Activated naive CD8-positive, alpha-beta T cell treated with anti-CD3 and anti-CD28 coated beads, Interleukin-2, amount 10 ng/mL, durations not matched to agents 7 days and 5 days (primary cell): ENCODE measurements around the gene TRIM67. TPM values are rescaled to one million over a fixed set of nuclear protein-coding genes. Genes with fewer than 3 reads are reported as not detected.
"Not testable (repeated sequence)": the region's sequence is repeated elsewhere in the genome, so short reads cannot be mapped to it uniquely, and the experiment has no call there.

Experiments
- ATAC-seq: fragments of 150-1000 bp; cut with Tn5 transposase; one replicate; pipeline ENCODE4 v1.10.0; 2021; ENCODE audit warnings: low read depth, moderate library complexity
- POLR2A ChIA-PET: fragments of 350-600 bp; sonication (Branson Sonifier 250); formaldehyde crosslinking; loops from one replicate; lab custom pipeline; 2021; ENCODE audit warnings: antibody characterized with exemption; lab: Charles Lee
- DNase-seq: peaks from one replicate; pipeline ENCODE4 v3.0.0; 2021
- H3K27ac Mint-ChIP-seq: one replicate; pipeline ENCODE4 v1.8.0; 2022; ENCODE audit warnings: mild to moderate bottlenecking, mixed read lengths
- H3K27me3 Mint-ChIP-seq: one replicate; pipeline ENCODE4 v1.8.0; 2022; ENCODE audit warnings: mild to moderate bottlenecking, moderate library complexity, mixed read lengths
- H3K36me3 Mint-ChIP-seq: one replicate; pipeline ENCODE4 v1.8.0; 2021; ENCODE audit warnings: mild to moderate bottlenecking, mixed read lengths
- H3K4me1 Mint-ChIP-seq: one replicate; pipeline ENCODE4 v1.8.0; 2021; ENCODE audit warnings: mixed read lengths
- H3K4me3 Mint-ChIP-seq: one replicate; pipeline ENCODE4 v1.8.0; 2022; ENCODE audit warnings: mild to moderate bottlenecking, moderate library complexity, mixed read lengths
- H3K9me3 Mint-ChIP-seq: one replicate; pipeline ENCODE4 v1.8.0; 2021; ENCODE audit warnings: mixed read lengths
- total RNA-seq, 2 experiments: library from RNA; stranded (reverse); gene quantifications; one replicate each; pipeline ENCODE4 v1.2.3, GENCODE V29; 2021

The TRIM67 gene
- total RNA-seq, 2 experiments from 2014 or later, result not detected

DNA sequence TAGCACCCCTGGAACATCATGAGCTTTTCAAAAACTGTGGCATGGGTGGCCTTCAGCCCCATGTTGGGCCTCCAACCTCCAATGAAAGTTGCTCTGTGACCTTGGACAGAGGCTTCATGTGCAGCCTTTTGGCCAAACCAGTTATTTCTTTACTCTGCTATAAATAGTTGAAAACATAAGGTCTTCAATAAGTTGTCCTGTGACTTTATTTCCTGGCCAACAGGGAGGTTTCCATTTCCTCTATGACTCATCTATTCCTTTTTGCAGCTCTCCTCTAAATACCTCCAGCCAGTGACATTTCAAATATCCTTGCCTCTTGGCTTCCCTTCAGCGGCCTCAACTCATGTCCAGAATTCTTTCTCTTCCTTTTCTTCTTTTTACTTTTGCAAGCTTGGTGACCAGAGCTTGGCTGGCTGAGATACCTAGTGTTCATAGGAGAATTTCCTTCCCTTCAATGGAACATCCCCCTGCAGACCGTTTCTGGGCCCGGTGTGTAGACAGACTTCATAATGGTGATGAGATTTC, 22.7 kb upstream of the TRIM67 start:
- DNase-seq (no peak), ATAC-seq (no peak)
- H3K9me3 Mint-ChIP-seq, result peaks cover 1% of the 10 kb centered on the region
- H3K27me3 Mint-ChIP-seq, result peaks cover 18% of the 10 kb centered on the region
- no peaks in the 10 kb centered on the region for H3K36me3 Mint-ChIP-seq
- H3K4me3 Mint-ChIP-seq, result no peak overlapping the region
- peaks cover 4% of the 10 kb centered on the region for H3K4me1 Mint-ChIP-seq
- POLR2A ChIA-PET, result no interaction called here
- H3K27ac Mint-ChIP-seq, result no peak overlapping the region

GRCh38 chr1:231139659-231140654, 21.9 kb upstream of the TRIM67 start:
- Mint-ChIP-seq H3K27ac (no peak overlapping the region), H3K4me1 (peaks cover 4% of the 10 kb centered on the region), H3K27me3 (peaks cover 20% of the 10 kb centered on the region), H3K4me3 (no peak overlapping the region), H3K9me3 (peaks cover 1% of the 10 kb centered on the region), H3K36me3 (no peaks in the 10 kb centered on the region)
- DNase-seq (no peak), ATAC-seq (no peak)
- POLR2A ChIA-PET, result no interaction called here

DNA sequence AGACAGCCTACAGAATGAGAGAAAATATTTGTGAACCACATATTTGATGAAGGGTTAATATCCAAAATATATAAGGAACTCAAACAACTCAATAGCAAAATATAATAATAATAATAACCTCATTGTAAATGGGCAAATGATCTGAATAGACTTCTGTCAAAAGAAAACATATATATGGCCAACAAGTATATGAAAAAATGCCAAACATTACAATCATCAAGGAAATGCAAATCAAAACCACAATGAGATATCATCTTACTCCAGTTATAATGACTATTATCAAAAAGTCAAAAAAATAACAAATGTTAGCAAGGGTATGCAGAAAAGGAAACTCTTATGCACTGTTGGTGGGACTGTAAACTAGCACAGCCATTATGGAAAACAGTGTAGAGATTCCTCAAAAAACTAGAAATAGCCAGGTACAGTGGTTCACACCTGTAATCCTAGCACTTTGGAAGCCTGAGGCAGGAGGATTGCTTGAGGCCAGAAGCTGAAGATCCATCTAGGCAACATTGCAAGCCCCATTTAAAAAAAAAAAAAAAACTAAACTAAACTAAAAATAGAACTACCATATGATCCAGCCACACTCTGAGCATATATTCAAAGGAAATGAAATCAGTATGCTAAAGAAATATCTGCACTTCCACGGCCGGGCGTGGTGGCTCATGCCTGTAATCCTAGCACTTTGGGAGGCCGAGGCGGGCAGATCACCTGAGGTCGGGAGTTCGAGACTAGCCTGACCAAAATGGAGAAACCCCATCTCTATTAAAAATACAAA, 17.3 kb upstream of the TRIM67 start:
- peaks cover 22% of the 10 kb centered on the region for H3K27me3 Mint-ChIP-seq
- no peak overlapping the region for H3K4me3 Mint-ChIP-seq
- H3K9me3 Mint-ChIP-seq, result peaks cover 3% of the 10 kb centered on the region
- ATAC-seq (no peak), DNase-seq (no peak)
- POLR2A ChIA-PET, result no interaction called here
- no peaks in the 10 kb centered on the region for H3K4me1 Mint-ChIP-seq
- no peaks in the 10 kb centered on the region for H3K36me3 Mint-ChIP-seq
- H3K27ac Mint-ChIP-seq, result no peak overlapping the region

GRCh38 chr1:231147896-231148295, 14.0 kb upstream of the TRIM67 start:
- POLR2A ChIA-PET, result no interaction called here
- H3K36me3 Mint-ChIP-seq, result peaks cover 2% of the 10 kb centered on the region
- H3K27ac Mint-ChIP-seq, result no peak overlapping the region
- H3K27me3 Mint-ChIP-seq, result peaks cover 16% of the 10 kb centered on the region
- no peak for DNase-seq
- H3K4me1 Mint-ChIP-seq, result no peaks in the 10 kb centered on the region
- ATAC-seq, result no peak
- H3K9me3 Mint-ChIP-seq, result peaks cover 11% of the 10 kb centered on the region
- H3K4me3 Mint-ChIP-seq, result no peak overlapping the region

DNA sequence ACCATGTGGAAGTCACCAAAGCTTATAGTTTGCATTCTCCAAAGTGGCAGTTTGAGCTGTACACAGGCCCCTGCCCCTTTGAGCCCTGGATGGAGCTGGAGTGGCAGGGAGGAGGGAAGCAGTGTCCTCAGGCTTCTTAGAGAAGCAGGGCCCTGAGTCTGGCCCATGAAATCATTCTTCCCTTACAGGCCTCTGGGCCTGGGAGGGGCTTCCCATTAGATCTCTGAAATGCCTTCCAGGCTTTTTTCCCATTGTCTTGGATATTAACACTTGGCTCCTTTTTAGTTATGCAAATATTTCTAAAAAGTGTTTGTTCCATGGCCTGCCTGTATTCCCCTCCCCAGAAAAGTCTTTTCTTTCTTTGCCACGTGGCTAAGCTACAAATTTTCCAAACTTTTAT, 10.0 kb upstream of the TRIM67 start:
- no peaks in the 10 kb centered on the region for H3K4me1 Mint-ChIP-seq
- no peak overlapping the region for H3K4me3 Mint-ChIP-seq
- H3K9me3 Mint-ChIP-seq, result peaks cover 11% of the 10 kb centered on the region
- H3K36me3 Mint-ChIP-seq, result peaks cover 2% of the 10 kb centered on the region
- H3K27me3 Mint-ChIP-seq, result peaks cover 24% of the 10 kb centered on the region
- ATAC-seq (no peak), DNase-seq (no peak)
- POLR2A ChIA-PET, result no interaction called here
- no peak overlapping the region for H3K27ac Mint-ChIP-seq

- POLR2A ChIA-PET, result no interaction called here
Measured at GRCh38 chr1:231153726-231154125, 8.1 kb upstream of the TRIM67 start.

GRCh38 chr1:231155808-231156207, 6.0 kb upstream of the TRIM67 start:
- peaks cover 52% of the 10 kb centered on the region for H3K27me3 Mint-ChIP-seq
- H3K4me1 Mint-ChIP-seq, result peaks cover 4% of the 10 kb centered on the region
- DNase-seq, result no peak
- H3K4me3 Mint-ChIP-seq, result no peak overlapping the region
- POLR2A ChIA-PET, result no interaction called here
- no peak overlapping the region for H3K27ac Mint-ChIP-seq
- H3K9me3 Mint-ChIP-seq, result peaks cover 8% of the 10 kb centered on the region
- no peak for ATAC-seq
- peaks cover 2% of the 10 kb centered on the region for H3K36me3 Mint-ChIP-seq

More at GRCh38 chr1:231153726-231154125, 8.1 kb upstream of the TRIM67 start:
- no peak overlapping the region for H3K27ac Mint-ChIP-seq
- H3K9me3 Mint-ChIP-seq, result peaks cover 11% of the 10 kb centered on the region
- H3K36me3 Mint-ChIP-seq, result peaks cover 2% of the 10 kb centered on the region
- no peaks in the 10 kb centered on the region for H3K4me1 Mint-ChIP-seq
- peaks cover 31% of the 10 kb centered on the region for H3K27me3 Mint-ChIP-seq
- ATAC-seq, result no peak
- no peak overlapping the region for H3K4me3 Mint-ChIP-seq
- DNase-seq, result no peak

DNA sequence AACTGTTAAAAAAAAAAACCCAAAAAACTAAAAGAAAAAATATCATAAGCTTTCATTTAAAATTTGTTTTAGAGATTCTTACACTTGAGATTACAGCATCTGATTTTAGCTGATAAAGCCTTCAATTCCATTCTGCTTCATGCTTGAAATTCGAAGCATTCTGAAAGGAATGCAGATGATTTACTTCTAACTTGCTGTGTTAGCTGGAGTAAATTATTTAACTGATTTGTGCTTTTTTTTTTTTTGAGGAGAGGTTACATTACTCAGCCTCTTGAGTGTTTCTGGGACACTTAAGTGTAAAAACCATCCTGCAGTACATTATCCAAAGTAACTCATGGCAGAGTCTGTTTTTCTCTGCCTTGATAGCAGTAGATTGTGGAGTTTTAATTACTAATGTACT, 4.5 kb upstream of the TRIM67 start:
- ATAC-seq (no peak), DNase-seq (no peak)
- H3K4me1 Mint-ChIP-seq, result peaks cover 4% of the 10 kb centered on the region
- peaks cover 3% of the 10 kb centered on the region for H3K9me3 Mint-ChIP-seq
- POLR2A ChIA-PET, result interaction anchor here (0.7 kb wide), 1 partner anchor 293 kb away, joined by 3 read pairs; no protein-coding TSS in a partner anchor
- no peak overlapping the region for H3K27ac Mint-ChIP-seq
- H3K36me3 Mint-ChIP-seq, result no peaks in the 10 kb centered on the region
- H3K27me3 Mint-ChIP-seq, result peaks cover 60% of the 10 kb centered on the region
- H3K4me3 Mint-ChIP-seq, result no peak overlapping the region

GRCh38 chr1:231158141-231158540, 3.7 kb upstream of the TRIM67 start:
- H3K27ac Mint-ChIP-seq, H3K4me3 Mint-ChIP-seq, POLR2A ChIA-PET, H3K4me1 Mint-ChIP-seq, H3K36me3 Mint-ChIP-seq, ATAC-seq, H3K9me3 Mint-ChIP-seq, DNase-seq: not testable (repeated sequence)
- H3K27me3 Mint-ChIP-seq, result peaks cover 59% of the 10 kb centered on the region

DNA sequence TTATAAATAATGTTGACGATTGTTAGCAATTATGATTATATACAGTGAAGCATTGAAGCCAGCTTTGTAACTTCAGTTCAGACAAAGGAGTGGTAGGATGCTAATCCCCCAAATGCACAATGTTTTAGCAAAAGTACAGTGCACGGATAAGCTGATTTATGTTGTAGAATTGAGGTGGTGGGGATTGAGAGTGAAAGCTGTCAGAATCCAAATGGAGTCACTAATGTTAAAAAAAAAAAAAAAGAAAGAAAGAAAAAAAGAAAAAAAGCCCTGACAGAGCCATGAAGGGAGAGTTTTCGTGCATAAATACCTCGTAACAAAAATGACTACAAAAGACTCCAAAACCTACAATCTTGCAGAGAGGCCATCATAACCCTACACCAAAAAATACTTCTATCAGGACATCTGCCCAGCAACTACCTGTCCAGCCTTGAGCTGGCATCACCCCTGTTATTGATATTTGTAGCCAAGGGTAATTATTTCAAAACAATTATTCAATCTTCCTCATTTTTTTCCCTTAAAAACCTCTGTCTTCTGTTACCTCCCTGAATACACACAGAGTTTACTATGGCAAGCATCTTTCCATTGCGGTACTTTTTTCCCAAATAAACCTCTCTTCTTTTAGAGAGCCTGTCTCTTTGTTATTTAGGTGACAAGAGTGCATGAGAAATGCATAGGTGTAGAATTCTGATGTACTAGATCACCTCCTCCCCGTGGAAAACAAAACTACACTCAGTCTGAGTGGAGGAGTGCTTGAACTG, 2.5 kb upstream of the TRIM67 start:
- POLR2A ChIA-PET, result no interaction called here
- DNase-seq (no peak), ATAC-seq (no peak)
- no peaks in the 10 kb centered on the region for H3K36me3 Mint-ChIP-seq
- H3K27ac Mint-ChIP-seq, result no peak overlapping the region
- H3K4me3 Mint-ChIP-seq, result no peak overlapping the region
- peaks cover 61% of the 10 kb centered on the region for H3K27me3 Mint-ChIP-seq
- H3K9me3 Mint-ChIP-seq, result no peaks in the 10 kb centered on the region
- peaks cover 4% of the 10 kb centered on the region for H3K4me1 Mint-ChIP-seq

GRCh38 chr1:231159963-231160761, 1.7 kb upstream of the TRIM67 start:
- POLR2A ChIA-PET, result no interaction called here
- no peak for ATAC-seq
- peaks cover 61% of the 10 kb centered on the region for H3K27me3 Mint-ChIP-seq
- DNase-seq, result no peak
- H3K36me3 Mint-ChIP-seq, result no peaks in the 10 kb centered on the region
- H3K4me3 Mint-ChIP-seq, result no peak overlapping the region
- no peak overlapping the region for H3K27ac Mint-ChIP-seq
- no peaks in the 10 kb centered on the region for H3K9me3 Mint-ChIP-seq
- peaks cover 4% of the 10 kb centered on the region for H3K4me1 Mint-ChIP-seq

- ATAC-seq, result no peak
- Mint-ChIP-seq H3K27ac (no peak overlapping the region), H3K36me3 (no peaks in the 10 kb centered on the region), H3K4me3 (no peak overlapping the region), H3K9me3 (no peaks in the 10 kb centered on the region), H3K27me3 (peaks cover 62% of the 10 kb centered on the region), H3K4me1 (peaks cover 4% of the 10 kb centered on the region)
- DNase-seq, result no peak
- POLR2A ChIA-PET, result no interaction called here
Measured at GRCh38 chr1:231160895-231161666, 777 bp upstream of the TRIM67 start.
